B cell (primary cell): ENCODE data around the gene LIPJ. TPM values are rescaled to one million over a fixed set of nuclear protein-coding genes. Genes with fewer than 3 reads are reported as not detected.

ENCODE experiments used
- ATAC-seq: fragments of 200-7000 bp; cut with Tn5 transposase; one replicate; pipeline ENCODE4 v1.10.0; 2021; ENCODE audit warnings: low read depth, mild to moderate bottlenecking, moderate number of reproducible peaks, moderate library complexity
- CTCF ChIA-PET: fragments of 350-600 bp; sonication (Branson Sonifier 250); formaldehyde crosslinking; loops from one replicate; lab custom pipeline; 2021; ENCODE audit warnings: antibody characterized with exemption, inconsistent platforms; lab: Charles Lee
- POLR2A ChIA-PET: fragments of 350-600 bp; sonication (Branson Sonifier 250); formaldehyde crosslinking; loops from one replicate; lab custom pipeline; 2021; ENCODE audit warnings: antibody characterized with exemption; lab: Charles Lee
- DNase-seq: peaks from one replicate; pipeline ENCODE4 v3.0.0; 2013
- H2AFZ ChIP-seq: 2 replicates; pipeline ENCODE4 v1.6.1; 2012; ENCODE audit warnings: mild to moderate bottlenecking, low read depth, low read length; ENCODE audit not compliant: insufficient read depth, poor library complexity, severe bottlenecking
- H3K27ac ChIP-seq, 2 donors: 1 replicate in 1 of 2; 2 replicates in 1 of 2; pipeline ENCODE4 v1.5.1; 2012 to 2013; ENCODE audit warnings: low read length in 2 of 2, mild to moderate bottlenecking in 2 of 2, moderate library complexity in 1 of 2
- H3K27me3 ChIP-seq, 4 experiments: fragments of 200-600 bp in 1 of 4; sonication (generic) in 1 of 4; replicated peaks in 1 of 4; 1 replicate in 2 of 4; 2 replicates in 2 of 4; pipeline versions ENCODE4 v1.6.1 to v1.7.0; 2013 to 2016; ENCODE audit warnings: low read length in 3 of 4, mild to moderate bottlenecking in 2 of 4, mixed read lengths in 1 of 4, moderate library complexity in 1 of 4; ENCODE audit not compliant: insufficient read depth in 4 of 4, control insufficient read depth in 3 of 4; ENCODE audit errors: control extremely low read depth in 1 of 4
- H3K36me3 ChIP-seq, 2 experiments: replicated peaks in 1 of 2; 1 replicate in 1 of 2; 2 replicates in 1 of 2; pipeline versions ENCODE4 v1.6.1 to v1.7.1; 2013; ENCODE audit warnings: low read length in 1 of 2; ENCODE audit not compliant: insufficient read depth in 2 of 2, control insufficient read depth in 1 of 2; ENCODE audit errors: control extremely low read depth in 1 of 2, extremely low read depth in 1 of 2
- H3K4me1 ChIP-seq, 2 donors: fragments of 200-600 bp in 1 of 2; sonication (generic) in 1 of 2; 1 replicate in 1 of 2; 2 replicates in 1 of 2; pipeline versions ENCODE4 v1.5.1 to v1.6.1; 2013 to 2017; ENCODE audit warnings: low read length in 2 of 2; ENCODE audit not compliant: control insufficient read depth in 2 of 2, insufficient read depth in 2 of 2
- H3K4me2 ChIP-seq: replicated peaks from 2 replicates; pipeline ENCODE3; 2012; ENCODE audit warnings: mild to moderate bottlenecking, low read depth, low read length; ENCODE audit not compliant: poor library complexity, severe bottlenecking
- H3K4me3 ChIP-seq, 5 experiments: fragments of 200-600 bp in 1 of 5; sonication (generic) in 1 of 5; 1 replicate in 3 of 5; 2 replicates in 2 of 5; pipeline versions ENCODE4 v1.5.1 to v1.7.0; 2011 to 2016; ENCODE audit warnings: low read length in 4 of 5, mild to moderate bottlenecking in 4 of 5, low read depth in 2 of 5, control low read depth in 1 of 5, moderate library complexity in 1 of 5; ENCODE audit not compliant: insufficient read depth in 1 of 5; ENCODE audit errors: control extremely low read depth in 1 of 5, extremely low read depth in 1 of 5
- H3K79me2 ChIP-seq: fragments of 200-600 bp; sonication (generic); one replicate; pipeline ENCODE4 v1.6.0; 2016; ENCODE audit warnings: low read length; ENCODE audit not compliant: control insufficient read depth, insufficient read depth
- H3K9ac ChIP-seq: fragments of 200-600 bp; sonication (generic); 2 replicates; pipeline ENCODE4 v1.6.1; 2017; ENCODE audit warnings: mild to moderate bottlenecking, low read length, moderate library complexity
- H3K9me3 ChIP-seq, 3 donors: one replicate each; pipeline versions ENCODE4 v1.6.1 to v1.7.1; 2013; ENCODE audit warnings: low read length in 2 of 3; ENCODE audit not compliant: control insufficient read depth in 2 of 3, insufficient read depth in 1 of 3; ENCODE audit errors: control extremely low read depth in 1 of 3
- H4K20me1 ChIP-seq: 2 replicates; pipeline ENCODE4 v1.6.0; 2012; ENCODE audit warnings: mild to moderate bottlenecking, low read length; ENCODE audit not compliant: insufficient read depth, control insufficient read depth, poor library complexity, severe bottlenecking
- H3K27ac Mint-ChIP-seq: one replicate; pipeline ENCODE4 v1.8.0; 2021; ENCODE audit warnings: mixed read lengths
- H3K27me3 Mint-ChIP-seq: one replicate; pipeline ENCODE4 v1.8.0; 2021; ENCODE audit warnings: mixed read lengths
- H3K4me1 Mint-ChIP-seq: one replicate; pipeline ENCODE4 v1.8.0; 2021; ENCODE audit warnings: mixed read lengths
- H3K4me3 Mint-ChIP-seq: one replicate; pipeline ENCODE4 v1.8.0; 2021; ENCODE audit warnings: mixed read lengths
- H3K9me3 Mint-ChIP-seq: one replicate; pipeline ENCODE4 v1.8.0; 2022; ENCODE audit warnings: mixed read lengths; ENCODE audit not compliant: insufficient read depth
- EZH2 ChIP-seq: IDR thresholded peaks from 2 replicates; pipeline ENCODE4 v1.6.1; 2012; ENCODE audit warnings: borderline replicate concordance, low read depth, mild to moderate bottlenecking, moderate library complexity, low read length; ENCODE audit not compliant: insufficient read depth, poor library complexity, severe bottlenecking
- WGBS: methylation state at CpG from one replicate; pipeline ENCODE4 v1.1.5; 2013; ENCODE audit warnings: missing lambda C conversion rate; ENCODE audit not compliant: insufficient coverage; 5-methylcytosine and 5-hydroxymethylcytosine counted together
- intact Hi-C: fragments of 100-400 bp; cut with micrococcal nuclease; formaldehyde crosslinking; loops from one replicate; pipeline ENCODE4 v1.10.0; 2022
- polyA plus RNA-seq: library from polyadenylated mRNA; depleted of rRNA; stranded (reverse); fragments of >200 nt; gene quantifications from 2 replicates; pipeline ENCODE4 v1.2.3, GENCODE V29; 2012
- total RNA-seq, 2 donors: library from RNA; stranded (reverse); fragments of 120-200 nt in 1 of 2; gene quantifications; 1 replicate in 1 of 2; 2 replicates in 1 of 2; pipeline versions ENCODE4 v1.2.3 to v1.2.4, GENCODE V29; 2013 to 2022
- TF ChIP-seq, protein P1 (sequence below): fragments of 200-600 bp; IDR thresholded peaks from one replicate; pipeline ENCODE4 v1.8.0; 2022; ENCODE audit warnings: antibody characterized with exemption, mild to moderate bottlenecking

Gene LIPJ
- total and polyA plus RNA-seq, 2 donors (not counting 1 experiment from before 2014, with no cell fraction given), result 0.13 to 0.20 TPM

DNA sequence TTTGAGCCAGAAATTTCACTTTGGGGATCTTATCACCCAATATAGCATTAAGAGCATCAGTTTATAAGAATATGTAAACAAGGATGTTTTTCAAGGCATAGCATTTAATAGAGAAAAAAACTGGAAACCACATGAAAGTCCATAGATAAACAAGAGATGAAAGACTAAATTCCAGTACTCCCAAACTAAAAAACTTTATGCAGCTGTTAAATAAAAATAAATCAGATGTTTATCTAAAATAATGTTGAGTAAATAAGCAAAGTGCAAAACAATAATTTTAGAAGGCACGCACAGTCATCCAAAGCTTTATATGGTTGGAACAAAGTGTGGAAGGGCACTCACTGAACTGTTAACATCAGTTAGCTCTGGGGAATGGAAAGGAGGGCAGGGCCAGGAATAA, 24.4 kb upstream of the LIPJ start:
- DNase-seq (no peak), ATAC-seq (no peak)
- H3K4me3 Mint-ChIP-seq, result no peak overlapping the region
- no peaks in the 10 kb centered on the region for H3K4me1 Mint-ChIP-seq
- POLR2A ChIA-PET, result no interaction called here
- H3K27me3 ChIP-seq, result no peaks in the 10 kb centered on the region
- intact Hi-C loops, result no loop called here
- H3K27me3 Mint-ChIP-seq, result no peaks in the 10 kb centered on the region
- no peak overlapping the region for H3K9ac ChIP-seq
- CTCF ChIA-PET, result interaction anchor here (0.6 to 1.6 kb wide), 4 partner anchors 12 to 369 kb away, joined by 3 to 4 read pairs (median 4); no protein-coding TSS in a partner anchor
- H3K27ac ChIP-seq, result no peak overlapping the region
- no peak overlapping the region for H3K4me3 ChIP-seq
- H3K9me3 ChIP-seq, result no peaks in the 10 kb centered on the region
- no peaks in the 10 kb centered on the region for H3K79me2 ChIP-seq
- H3K36me3 ChIP-seq, result no peaks in the 10 kb centered on the region
- H3K27ac Mint-ChIP-seq, result no peak overlapping the region
- H3K9me3 Mint-ChIP-seq, result no peaks in the 10 kb centered on the region
- H2AFZ ChIP-seq, result no peak overlapping the region
- H4K20me1 ChIP-seq, result no peaks in the 10 kb centered on the region
- H3K4me2 ChIP-seq, result no peak overlapping the region
- TF ChIP-seq, protein P1, sequence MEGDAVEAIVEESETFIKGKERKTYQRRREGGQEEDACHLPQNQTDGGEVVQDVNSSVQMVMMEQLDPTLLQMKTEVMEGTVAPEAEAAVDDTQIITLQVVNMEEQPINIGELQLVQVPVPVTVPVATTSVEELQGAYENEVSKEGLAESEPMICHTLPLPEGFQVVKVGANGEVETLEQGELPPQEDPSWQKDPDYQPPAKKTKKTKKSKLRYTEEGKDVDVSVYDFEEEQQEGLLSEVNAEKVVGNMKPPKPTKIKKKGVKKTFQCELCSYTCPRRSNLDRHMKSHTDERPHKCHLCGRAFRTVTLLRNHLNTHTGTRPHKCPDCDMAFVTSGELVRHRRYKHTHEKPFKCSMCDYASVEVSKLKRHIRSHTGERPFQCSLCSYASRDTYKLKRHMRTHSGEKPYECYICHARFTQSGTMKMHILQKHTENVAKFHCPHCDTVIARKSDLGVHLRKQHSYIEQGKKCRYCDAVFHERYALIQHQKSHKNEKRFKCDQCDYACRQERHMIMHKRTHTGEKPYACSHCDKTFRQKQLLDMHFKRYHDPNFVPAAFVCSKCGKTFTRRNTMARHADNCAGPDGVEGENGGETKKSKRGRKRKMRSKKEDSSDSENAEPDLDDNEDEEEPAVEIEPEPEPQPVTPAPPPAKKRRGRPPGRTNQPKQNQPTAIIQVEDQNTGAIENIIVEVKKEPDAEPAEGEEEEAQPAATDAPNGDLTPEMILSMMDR, result no peak
- TF ChIP-seq EZH2, result no peak
- WGBS, result 100% methylated on average over 1 of the region's 1 CpG
- H3K4me1 ChIP-seq, result no peaks in the 10 kb centered on the region

DNA sequence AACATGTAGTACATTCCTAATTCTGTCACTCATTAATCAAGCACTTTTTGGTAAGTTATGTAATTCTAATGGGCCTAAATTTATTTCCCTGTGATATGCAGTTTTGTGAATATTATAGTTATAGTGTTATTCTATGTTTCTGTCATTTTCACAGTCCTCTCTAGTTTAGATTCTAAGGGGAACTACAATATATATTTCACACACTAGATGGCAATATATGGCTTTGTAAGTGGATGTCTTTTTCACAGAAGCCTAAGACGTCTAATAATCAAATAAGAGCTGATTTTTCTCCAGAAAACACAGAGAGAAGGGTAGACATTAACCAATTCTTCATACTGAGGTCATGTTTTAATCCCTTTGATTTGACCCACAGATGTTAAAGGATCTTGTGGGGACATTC, 21.5 kb upstream of the LIPJ start:
- Mint-ChIP-seq H3K27ac (no peak overlapping the region), H3K4me3 (no peak overlapping the region), H3K4me1 (no peaks in the 10 kb centered on the region), H3K9me3 (no peaks in the 10 kb centered on the region), H3K27me3 (no peaks in the 10 kb centered on the region)
- no peaks in the 10 kb centered on the region for H3K27me3 ChIP-seq
- no peak overlapping the region for H3K27ac ChIP-seq
- ChIA-PET POLR2A (no interaction called here), CTCF (interaction anchor here (0.8 to 2.4 kb wide), 13 partner anchors 9 to 715 kb away, joined by 3 to 10 read pairs (median 4); partner anchors contain the start of gene RNLS)
- H3K9me3 ChIP-seq, result no peaks in the 10 kb centered on the region
- WGBS, result no CpG with 5 or more reads among the region's 1 CpG
- TF ChIP-seq, protein P1, result peak; percentile 55
- no peak for TF ChIP-seq EZH2
- no peak overlapping the region for H2AFZ ChIP-seq
- H3K4me2 ChIP-seq, result no peak overlapping the region
- H3K9ac ChIP-seq, result no peak overlapping the region
- no peaks in the 10 kb centered on the region for H3K36me3 ChIP-seq
- H4K20me1 ChIP-seq, result no peaks in the 10 kb centered on the region
- no peak for ATAC-seq
- no peak overlapping the region for H3K4me3 ChIP-seq
- intact Hi-C loops, result no loop called here
- H3K79me2 ChIP-seq, result no peaks in the 10 kb centered on the region
- H3K4me1 ChIP-seq, result no peaks in the 10 kb centered on the region
- peak; percentile 36 for DNase-seq
